ENCODE measurements around the gene ZNF195.
A peak's percentile ranks its signal among the peaks of the same experiment; 100 is the strongest.

ZNF195 gene

GRCh38 chr11:3367221-3367620 lies 11.7 kb downstream of the ZNF195 start:
- POLR2A ChIA-PET, result no interaction called here
- Histone ChIP-seq H3K4me3 (ENCODE audit: low read depth, low read length) (no peak overlapping the region), H3K27ac (ENCODE audit: extremely low read depth, low read depth, low read length) (no peak overlapping the region), H3K9me3 (ENCODE audit: control insufficient read depth, insufficient read depth, low read depth, low read length) (no peaks in the 10 kb centered on the region), H3K4me1 (ENCODE audit: control insufficient read depth, insufficient read depth, low read length) (no peaks in the 10 kb centered on the region), H3K36me3 (ENCODE audit: control insufficient read depth in 2 of 2, insufficient read depth in 1 of 2, low read length in 2 of 2) (peaks cover 32 to 95% of the 10 kb centered on the region in 2 experiments)
- CTCF ChIA-PET, result interaction anchor here (0.6 kb wide), 1 partner anchor 941 kb away, joined by 4 read pairs; no protein-coding TSS in a partner anchor
- no peak for TF ChIP-seq ZBTB49 (tag by site-specific recombination; IDR thresholded peaks at IDR 0.05; ENCODE audit: low read depth)

GRCh38 chr11:3359092-3359824 lies 19.7 kb downstream of the ZNF195 start:
- H3K27ac ChIP-seq (ENCODE audit: extremely low read depth, low read depth, low read length), result no peak overlapping the region
- H3K36me3 ChIP-seq (ENCODE audit: control insufficient read depth in 2 of 2, insufficient read depth in 1 of 2, low read length in 2 of 2), result peaks cover 16 to 55% of the 10 kb centered on the region in 2 experiments
- CTCF ChIA-PET, result no interaction called here
- H3K9me3 ChIP-seq (ENCODE audit: control insufficient read depth, insufficient read depth, low read depth, low read length), result no peaks in the 10 kb centered on the region
- POLR2A ChIA-PET, result no interaction called here
- H3K4me3 ChIP-seq (ENCODE audit: low read depth, low read length), result no peak overlapping the region
- no peaks in the 10 kb centered on the region for H3K4me1 ChIP-seq (ENCODE audit: control insufficient read depth, insufficient read depth, low read length)
- TF ChIP-seq ZNF274 (IDR thresholded peaks at IDR 0.05; ENCODE audit: low read length) (no peak), ZNF274 (tag by site-specific recombination; IDR thresholded peaks at IDR 0.05; ENCODE audit: borderline replicate concordance) (peak; percentile 94), SETDB1 (IDR thresholded peaks at IDR 0.05; ENCODE audit: insufficient read length, low read length) (peak; percentile 100), FEZF1 (tag by site-specific recombination; IDR thresholded peaks at IDR 0.05) (no peak), ZNF560 (tag by site-specific recombination; IDR thresholded peaks at IDR 0.05; ENCODE audit: borderline replicate concordance) (no peak), ZNF37A (tag by site-specific recombination; IDR thresholded peaks at IDR 0.05) (no peak)

- ChIA-PET CTCF (no interaction called here), POLR2A (no interaction called here)
- Histone ChIP-seq H3K27ac (ENCODE audit: extremely low read depth, low read depth, low read length) (no peak overlapping the region), H3K36me3 (ENCODE audit: control insufficient read depth in 2 of 2, insufficient read depth in 1 of 2, low read length in 2 of 2) (peaks cover 10 to 44% of the 10 kb centered on the region in 2 experiments), H3K9me3 (ENCODE audit: control insufficient read depth, insufficient read depth, low read depth, low read length) (no peaks in the 10 kb centered on the region), H3K4me1 (ENCODE audit: control insufficient read depth, insufficient read depth, low read length) (no peaks in the 10 kb centered on the region), H3K4me3 (ENCODE audit: low read depth, low read length) (no peak overlapping the region)
- no peak for TF ChIP-seq ZNF202 (tag by site-specific recombination; IDR thresholded peaks at IDR 0.05; ENCODE audit: borderline replicate concordance)
Observed at GRCh38 chr11:3357994-3358676, 20.8 kb downstream of the ZNF195 start.

GRCh38 chr11:3357302-3357701 lies 21.6 kb downstream of the ZNF195 start:
- H3K9me3 ChIP-seq (ENCODE audit: control insufficient read depth, insufficient read depth, low read depth, low read length), result no peaks in the 10 kb centered on the region
- no peak overlapping the region for H3K4me3 ChIP-seq (ENCODE audit: low read depth, low read length)
- ChIA-PET CTCF (no interaction called here), POLR2A (no interaction called here)
- TF ChIP-seq SETDB1 (IDR thresholded peaks at IDR 0.05; ENCODE audit: insufficient read length, low read length) (peak; percentile 71), REST (tag by site-specific recombination; IDR thresholded peaks at IDR 0.05) (no peak), ZBTB21 (tag by site-specific recombination; IDR thresholded peaks at IDR 0.05) (no peak)
- peaks cover 8 to 36% of the 10 kb centered on the region in 2 experiments for H3K36me3 ChIP-seq (ENCODE audit: control insufficient read depth in 2 of 2, insufficient read depth in 1 of 2, low read length in 2 of 2)
- no peaks in the 10 kb centered on the region for H3K4me1 ChIP-seq (ENCODE audit: control insufficient read depth, insufficient read depth, low read length)
- H3K27ac ChIP-seq (ENCODE audit: extremely low read depth, low read depth, low read length), result no peak overlapping the region
